Suprapubic skin (tissue), 4 donors: ENCODE results near the gene IMMP2L.

Experiments
- EP300 ChIP-seq: sonication (generic); formaldehyde crosslinking; IDR thresholded peaks from one replicate; pipeline ENCODE4 v1.6.1; 2017; ENCODE audit warnings: antibody characterized with exemption
- POLR2AphosphoS5 ChIP-seq, 3 donors: sonication (generic); formaldehyde crosslinking; IDR thresholded peaks; one replicate each; pipeline ENCODE4 v1.6.1; 2017; ENCODE audit warnings: antibody characterized with exemption in 3 of 3
- TF ChIP-seq, protein P1 (sequence below), 2 donors: fragments of 200-600 bp in 1 of 2; fragments of 450-650 bp in 1 of 2; sonication (generic) in 1 of 2; IDR thresholded peaks; one replicate each; pipeline ENCODE4 v1.5.1; 2016 to 2019; ENCODE audit warnings: antibody characterized with exemption in 2 of 2, mild to moderate bottlenecking in 1 of 2, moderate library complexity in 1 of 2

DNA sequence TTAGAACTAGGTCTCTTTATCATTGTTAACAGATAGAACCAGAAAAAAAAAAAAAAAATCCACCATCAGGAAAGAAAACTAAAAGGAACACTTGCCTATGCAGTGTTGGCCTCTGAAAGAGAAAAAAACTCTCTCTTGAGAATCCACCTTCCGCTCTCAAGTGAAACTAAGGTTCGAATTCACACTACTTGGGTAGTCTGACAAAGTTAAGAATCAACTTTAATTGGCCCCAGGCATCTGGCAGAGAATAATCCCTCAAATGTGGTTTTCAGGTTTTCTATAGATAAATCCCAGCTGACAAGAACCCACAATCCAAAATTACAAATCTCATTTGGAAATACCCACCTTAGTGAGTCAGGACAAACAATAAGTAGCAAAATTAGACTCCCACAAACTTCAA lies 671.1 kb downstream of the IMMP2L start:
- TF ChIP-seq, protein P1, sequence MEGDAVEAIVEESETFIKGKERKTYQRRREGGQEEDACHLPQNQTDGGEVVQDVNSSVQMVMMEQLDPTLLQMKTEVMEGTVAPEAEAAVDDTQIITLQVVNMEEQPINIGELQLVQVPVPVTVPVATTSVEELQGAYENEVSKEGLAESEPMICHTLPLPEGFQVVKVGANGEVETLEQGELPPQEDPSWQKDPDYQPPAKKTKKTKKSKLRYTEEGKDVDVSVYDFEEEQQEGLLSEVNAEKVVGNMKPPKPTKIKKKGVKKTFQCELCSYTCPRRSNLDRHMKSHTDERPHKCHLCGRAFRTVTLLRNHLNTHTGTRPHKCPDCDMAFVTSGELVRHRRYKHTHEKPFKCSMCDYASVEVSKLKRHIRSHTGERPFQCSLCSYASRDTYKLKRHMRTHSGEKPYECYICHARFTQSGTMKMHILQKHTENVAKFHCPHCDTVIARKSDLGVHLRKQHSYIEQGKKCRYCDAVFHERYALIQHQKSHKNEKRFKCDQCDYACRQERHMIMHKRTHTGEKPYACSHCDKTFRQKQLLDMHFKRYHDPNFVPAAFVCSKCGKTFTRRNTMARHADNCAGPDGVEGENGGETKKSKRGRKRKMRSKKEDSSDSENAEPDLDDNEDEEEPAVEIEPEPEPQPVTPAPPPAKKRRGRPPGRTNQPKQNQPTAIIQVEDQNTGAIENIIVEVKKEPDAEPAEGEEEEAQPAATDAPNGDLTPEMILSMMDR (IDR thresholded peaks at IDR 0.05): no peak
- TF ChIP-seq POLR2AphosphoS5 (IDR thresholded peaks at IDR 0.05) (no peak), EP300 (no peak)
